Activated CD4-positive, alpha-beta T cell treated with anti-CD3 and anti-CD28 coated beads for 4 hours (primary cell): ENCODE measurements around the gene CYP4F2.
"Not testable (repeated sequence)": the region's sequence is repeated elsewhere in the genome, so short reads cannot be mapped to it uniquely, and the experiment has no call there.

Source experiments
- DNase-seq, 2 donors: peaks; one replicate each; pipeline ENCODE4 v3.0.0-alpha.2; 2020

Gene CYP4F2

GRCh38 chr19:15846923-15847322 lies 51.0 kb downstream of the CYP4F2 start:
- DNase-seq, result no peak

GRCh38 chr19:15843894-15844222 lies 54.0 kb downstream of the CYP4F2 start:
- not testable (repeated sequence) for DNase-seq

GRCh38 chr19:15843203-15843893 lies 54.5 kb downstream of the CYP4F2 start:
- no peak for DNase-seq

GRCh38 chr19:15841875-15842569 lies 55.9 kb downstream of the CYP4F2 start:
- no peak for DNase-seq

GRCh38 chr19:15840833-15841232 lies 57.0 kb downstream of the CYP4F2 start:
- DNase-seq, result no peak

GRCh38 chr19:15839888-15840287 lies 58.0 kb downstream of the CYP4F2 start:
- DNase-seq, result not testable (repeated sequence)

GRCh38 chr19:15838351-15838750 lies 59.5 kb downstream of the CYP4F2 start:
- no peak for DNase-seq

- DNase-seq, result no peak
These were observed 60.6 kb downstream of the CYP4F2 start for GRCh38 chr19:15837221-15837731.

GRCh38 chr19:15836330-15837220 lies 61.3 kb downstream of the CYP4F2 start:
- peak; percentile 94 to 96 for DNase-seq

- peak; percentile 59 to 63 for DNase-seq
These were observed 62.1 kb downstream of the CYP4F2 start for GRCh38 chr19:15835565-15836329.

- not testable (repeated sequence) for DNase-seq
These were observed 63.6 kb downstream of the CYP4F2 start for GRCh38 chr19:15834232-15834631.

GRCh38 chr19:15831626-15832025 lies 66.2 kb downstream of the CYP4F2 start:
- DNase-seq, result no peak

GRCh38 chr19:15829786-15830185 lies 68.1 kb downstream of the CYP4F2 start:
- DNase-seq, result no peak

- no peak for DNase-seq
These were observed 68.6 kb downstream of the CYP4F2 start for GRCh38 chr19:15829306-15829698.

- DNase-seq, result not testable (repeated sequence)
These were observed 69.1 kb downstream of the CYP4F2 start for GRCh38 chr19:15828611-15829305.

- no peak for DNase-seq
These were observed 69.7 kb downstream of the CYP4F2 start for GRCh38 chr19:15828121-15828610.
